Caki2 (cell line): ENCODE measurements around the gene NT5DC4. TPM values are rescaled to one million over a fixed set of nuclear protein-coding genes. Genes with fewer than 3 reads are reported as not detected.
"Not testable (repeated sequence)": the region's sequence is repeated elsewhere in the genome, so short reads cannot be mapped to it uniquely, and the experiment has no call there.

ENCODE experiments used
- DNase-seq: peaks from one replicate; pipeline ENCODE4 v3.0.0-alpha.2; 2015; ENCODE audit warnings: low read depth
- in situ Hi-C: cut with HindIII; loops from 2 replicates; pipeline ENCODE4 v1.10.0; 2016; ENCODE audit warnings: low sequenced_read_pairs, low pct_unique_long_range_greater_than_20kb, mixed read lengths
- total RNA-seq: library from RNA; depleted of rRNA; stranded (reverse); fragments of >200 nt; shearing (Covaris generic); gene quantifications from 2 replicates; pipeline ENCODE4 v1.2.3, GENCODE V29; 2014; ENCODE audit warnings: low replicate concordance

Gene NT5DC4
- total RNA-seq, 1 experiment from 2014 or later: not detected

DNA sequence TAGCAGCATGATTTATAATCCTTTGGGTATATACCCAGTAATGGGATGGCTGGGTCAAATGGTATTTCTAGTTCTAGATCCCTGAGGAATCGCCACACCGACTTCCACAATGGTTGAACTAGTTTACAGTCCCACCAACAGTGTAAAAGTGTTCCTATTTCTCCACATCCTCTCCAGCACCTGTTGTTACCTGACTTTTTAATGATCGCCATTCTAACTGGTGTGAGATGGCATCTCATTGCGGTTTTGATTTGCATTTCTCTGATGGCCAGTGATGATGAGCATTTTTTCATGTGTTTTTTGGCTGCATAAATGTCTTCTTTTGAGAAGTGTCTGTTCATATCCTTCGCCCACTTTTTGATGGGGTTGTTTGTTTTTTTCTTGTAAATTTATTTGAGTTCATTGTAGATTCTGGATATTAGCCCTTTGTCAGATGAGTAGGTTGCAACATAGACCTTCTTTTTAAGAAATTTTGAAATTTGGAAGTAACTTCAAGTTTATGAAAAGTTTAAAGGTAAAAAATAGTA lies 3.9 kb upstream of the NT5DC4 start:
- in situ Hi-C loops, DNase-seq: not testable (repeated sequence)

DNA sequence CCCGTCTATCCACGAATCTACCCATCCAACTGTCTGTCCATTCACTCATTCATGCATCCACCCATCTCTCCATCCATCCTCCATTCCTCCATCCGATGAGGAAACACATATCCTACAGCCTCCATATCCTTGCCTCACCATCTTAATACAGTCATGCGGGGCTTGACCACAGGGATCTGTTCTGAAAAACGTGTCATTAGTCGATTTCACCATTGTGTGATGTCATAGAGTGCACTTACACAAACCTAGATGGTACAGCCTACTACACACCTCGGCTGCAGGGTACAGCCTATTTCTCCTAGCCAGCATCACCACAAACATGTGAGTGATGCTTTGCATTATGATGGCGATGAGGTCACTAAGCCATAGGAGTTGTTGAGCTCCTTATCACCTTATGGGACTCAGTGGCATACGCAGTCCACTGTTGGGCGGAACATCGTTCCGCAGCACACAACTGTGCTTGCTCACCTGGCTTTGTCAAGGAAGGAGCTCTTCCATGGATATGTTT lies 1.9 kb upstream of the NT5DC4 start:
- no peak for DNase-seq
- in situ Hi-C loops: no loop called here

DNA sequence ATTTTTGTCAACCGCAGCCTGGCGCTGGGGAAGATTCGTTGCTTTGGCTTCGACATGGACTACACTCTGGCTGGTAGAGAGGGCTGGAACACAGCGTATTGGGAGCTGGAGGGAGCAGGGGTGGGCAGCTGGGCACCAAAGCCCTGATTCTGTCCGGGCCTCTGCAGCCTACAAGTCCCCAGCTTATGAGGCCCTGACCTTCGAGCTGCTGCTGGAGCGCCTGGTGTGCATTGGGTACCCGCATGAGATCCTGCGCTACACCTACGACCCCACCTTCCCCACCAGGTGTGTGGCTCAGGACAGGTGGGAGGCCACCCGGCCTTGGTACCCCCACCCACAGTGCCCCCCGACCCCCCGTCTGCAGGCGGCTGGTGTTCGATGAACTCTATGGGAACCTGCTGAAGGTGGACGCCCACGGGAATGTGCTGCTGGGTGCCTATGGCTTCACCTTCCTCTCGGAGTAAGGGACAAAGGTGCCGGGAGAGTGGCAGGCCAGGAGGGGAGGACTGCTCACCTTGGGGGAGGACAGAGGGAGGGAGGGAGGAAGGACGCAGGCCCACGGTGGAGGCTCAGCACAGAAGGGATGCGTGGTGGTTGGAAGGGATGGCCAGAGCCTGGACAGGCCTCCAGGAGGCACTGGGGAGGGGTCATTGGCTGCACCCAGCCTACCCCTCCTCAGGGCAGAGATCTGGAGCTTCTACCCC lies 1.2 kb downstream of the NT5DC4 start:
- in situ Hi-C loops: no loop called here
- DNase-seq: no peak

DNA sequence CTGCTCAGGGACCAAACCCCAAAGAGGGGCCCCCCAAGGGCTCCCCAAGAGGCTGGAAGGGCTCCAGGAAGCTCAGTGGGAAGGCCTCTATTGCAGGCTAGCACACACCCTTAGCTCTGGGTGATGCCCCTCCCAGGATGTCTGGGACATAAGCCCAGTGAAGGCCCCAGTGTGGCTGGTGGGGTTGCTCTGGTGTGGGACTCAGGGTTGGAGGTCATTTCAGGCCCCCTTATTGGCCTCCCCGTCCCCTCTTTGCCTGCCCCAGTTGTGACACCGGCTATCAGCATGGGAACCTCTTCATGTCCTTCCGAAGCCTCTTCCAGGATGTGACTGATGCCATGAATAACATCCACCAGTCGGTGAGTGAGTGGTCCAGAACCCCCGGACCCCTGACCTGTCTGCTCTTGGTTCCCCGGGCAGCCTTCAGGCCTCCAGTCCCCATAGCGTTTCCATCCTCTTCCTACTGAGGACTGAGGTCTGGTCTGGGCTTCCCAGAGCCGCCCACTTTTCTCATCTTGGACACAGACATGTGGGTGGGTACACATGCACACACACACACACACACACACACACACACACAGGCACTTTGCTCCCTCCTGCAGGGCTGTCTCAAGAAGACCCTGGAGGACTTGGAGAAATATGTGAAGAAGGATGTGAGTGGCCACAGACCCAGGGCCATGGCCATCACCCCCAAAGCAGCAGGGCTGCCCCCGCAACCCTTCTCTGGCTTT lies 2.2 kb downstream of the NT5DC4 start:
- in situ Hi-C loops: no loop called here
- no peak for DNase-seq

DNA sequence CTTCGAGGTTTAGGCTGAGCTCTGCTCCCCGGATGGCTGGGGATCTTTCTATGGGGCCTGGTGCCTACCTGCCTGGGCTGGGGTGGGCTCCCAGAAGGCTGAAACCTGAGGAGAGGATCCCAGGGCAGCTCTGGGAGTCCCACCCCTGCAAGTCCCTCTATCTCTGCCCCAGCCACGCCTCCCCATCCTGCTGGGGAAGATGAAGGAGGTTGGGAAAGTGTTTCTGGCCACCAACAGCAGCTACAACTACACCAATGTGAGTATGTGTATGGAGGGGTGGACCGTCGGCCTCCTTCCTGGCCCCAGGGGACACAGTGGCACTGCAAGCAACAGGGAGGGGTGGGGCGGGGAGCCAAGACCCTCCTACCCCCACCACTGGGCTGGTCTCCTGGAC lies 2.7 kb downstream of the NT5DC4 start:
- in situ Hi-C loops: no loop called here
- no peak for DNase-seq

DNA sequence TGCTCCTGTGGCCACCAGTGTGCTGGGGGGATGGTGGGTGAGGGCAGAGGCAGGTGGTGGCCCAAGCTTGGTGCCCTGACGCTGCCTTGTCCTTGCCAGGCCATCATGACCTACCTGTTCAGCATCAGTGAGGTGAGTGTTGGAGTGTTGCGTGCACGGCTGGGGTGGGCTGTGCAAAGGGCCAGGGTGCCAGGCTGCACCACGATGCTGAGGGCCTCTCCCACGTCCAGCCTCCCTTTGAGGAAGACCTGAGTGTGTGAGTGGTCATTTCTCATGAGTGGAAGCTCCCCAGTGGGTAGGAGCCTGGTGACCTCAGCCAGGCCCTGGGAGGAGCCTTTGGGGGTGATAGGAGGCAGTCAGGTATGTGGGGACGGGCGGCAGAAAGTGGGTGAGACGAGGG lies 3.2 kb downstream of the NT5DC4 start:
- in situ Hi-C loops: no loop called here
- no peak for DNase-seq

DNA sequence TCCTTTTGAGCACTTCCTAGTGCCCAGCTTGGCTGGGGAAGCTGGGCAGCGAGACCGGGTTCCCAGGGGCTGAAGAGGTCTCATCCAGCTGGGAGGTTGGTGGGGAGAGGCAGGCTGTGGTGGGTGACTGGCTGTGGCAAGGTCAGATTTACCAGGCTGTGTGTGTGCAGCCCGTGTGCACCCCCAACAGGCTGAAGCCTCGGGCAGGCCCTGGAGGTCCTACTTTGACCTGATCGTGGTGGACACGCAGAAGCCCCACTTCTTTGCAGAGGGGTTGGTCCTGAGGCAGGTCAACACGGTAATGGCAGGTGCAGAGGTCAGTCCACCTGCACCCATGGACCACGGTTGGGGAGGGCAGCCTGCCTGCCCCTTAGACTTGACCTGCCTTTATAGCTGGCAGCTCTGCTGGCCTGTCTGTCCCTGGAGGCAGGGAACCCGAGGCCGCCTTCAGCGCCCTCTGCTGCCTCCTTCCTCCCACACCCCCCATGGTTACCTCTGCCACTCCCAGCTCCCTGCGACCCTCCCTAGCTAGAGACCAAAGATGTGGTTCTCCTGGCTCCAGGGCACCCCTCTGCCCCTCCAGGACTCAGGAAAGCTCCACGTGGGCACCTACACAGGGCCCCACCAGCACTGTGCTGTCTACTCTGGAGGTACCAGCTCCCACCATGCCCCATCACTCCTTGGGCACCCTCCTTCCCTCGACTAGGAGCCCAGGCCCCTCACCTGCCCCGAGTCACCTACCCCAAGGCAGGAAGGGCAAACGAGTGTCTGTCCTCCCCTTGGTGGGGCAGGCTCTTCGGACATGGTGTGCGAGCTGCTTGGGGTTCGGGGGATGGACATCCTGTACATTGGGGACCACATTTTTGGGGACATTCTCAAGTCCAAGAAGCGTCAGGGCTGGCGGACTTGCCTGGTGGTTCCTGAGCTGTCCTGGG lies 4.0 kb downstream of the NT5DC4 start:
- in situ Hi-C loops: no loop called here
- peak; percentile 41 for DNase-seq

DNA sequence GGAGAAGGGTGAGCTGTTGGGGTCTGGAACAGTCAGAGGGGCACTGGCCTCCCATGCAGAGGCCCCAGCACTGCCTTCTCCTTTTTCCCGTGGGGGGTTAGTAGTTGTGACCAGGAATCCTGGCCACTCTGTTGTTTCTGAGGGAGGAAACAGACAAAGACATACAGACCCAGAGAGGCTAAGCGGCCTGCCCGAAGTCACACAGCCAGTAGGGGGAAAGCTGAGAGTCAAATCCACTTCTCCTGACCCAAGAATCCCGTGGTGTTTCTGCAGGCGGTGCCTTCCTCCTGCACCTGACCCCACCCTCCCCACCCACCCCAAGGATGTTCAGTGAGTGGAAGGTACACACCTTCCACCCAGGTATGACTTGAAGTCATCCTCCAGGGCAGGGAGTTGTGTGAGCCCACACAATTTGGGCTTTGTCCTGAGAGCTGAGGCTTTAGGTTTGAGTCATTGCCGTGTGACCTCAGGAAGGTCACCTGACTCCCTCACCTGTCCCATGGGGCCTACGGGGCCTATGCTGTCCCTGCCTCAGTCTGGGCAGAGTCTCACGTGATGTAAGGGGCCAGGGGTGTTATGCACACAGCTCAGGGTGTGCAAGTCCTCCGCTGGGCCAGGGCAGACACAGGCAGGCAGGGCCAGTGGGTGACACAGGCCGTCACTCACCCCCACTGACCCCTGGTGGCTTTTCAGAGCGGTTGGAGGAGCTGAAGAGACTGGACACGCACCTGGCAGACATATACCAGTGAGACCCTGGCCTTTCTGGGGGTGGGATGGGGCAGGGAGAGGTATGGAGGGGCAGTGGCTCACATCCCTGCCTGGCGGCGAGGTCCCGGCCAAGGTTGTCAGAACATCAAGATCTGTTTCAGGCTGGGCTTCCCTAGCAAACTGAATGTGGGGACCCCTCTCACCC lies 5.0 kb downstream of the NT5DC4 start:
- in situ Hi-C loops: no loop called here
- DNase-seq: peak; percentile 26

DNA sequence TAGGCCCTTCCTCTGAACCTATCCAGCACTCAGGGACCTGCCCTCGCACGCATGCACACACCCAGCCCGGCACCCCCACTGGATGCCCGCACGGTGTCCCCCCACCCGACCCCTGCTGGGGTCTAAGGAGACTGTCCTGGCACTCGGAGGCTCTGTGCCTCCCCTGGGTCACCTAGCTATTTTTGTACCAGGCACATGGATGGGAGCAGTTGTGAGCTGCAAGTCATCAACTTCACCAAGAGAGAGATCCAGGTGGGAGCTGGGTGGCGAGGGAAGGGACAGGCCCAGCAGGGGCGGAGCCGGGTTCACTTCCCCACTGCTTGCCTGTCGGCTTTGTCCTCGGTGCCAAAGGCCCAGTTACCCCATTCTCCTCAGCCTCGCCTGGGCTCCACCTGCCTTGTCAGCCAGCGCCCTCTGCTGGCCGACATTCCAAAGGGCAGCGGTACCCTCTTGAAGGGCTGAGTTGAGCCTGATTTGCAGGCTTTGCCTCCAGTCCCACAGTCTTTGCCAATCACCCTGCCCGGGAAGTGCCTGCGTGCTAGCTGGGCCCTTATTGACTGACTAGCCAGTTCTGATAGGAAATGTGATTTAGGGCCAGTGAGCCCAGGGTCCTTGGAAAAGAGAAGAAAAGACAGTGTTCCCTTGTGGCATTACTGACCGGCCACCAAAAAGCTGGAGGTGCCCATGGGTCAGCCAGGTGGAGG lies 5.8 kb downstream of the NT5DC4 start:
- DNase-seq: peak; percentile 88
- in situ Hi-C loops: no loop called here

DNA sequence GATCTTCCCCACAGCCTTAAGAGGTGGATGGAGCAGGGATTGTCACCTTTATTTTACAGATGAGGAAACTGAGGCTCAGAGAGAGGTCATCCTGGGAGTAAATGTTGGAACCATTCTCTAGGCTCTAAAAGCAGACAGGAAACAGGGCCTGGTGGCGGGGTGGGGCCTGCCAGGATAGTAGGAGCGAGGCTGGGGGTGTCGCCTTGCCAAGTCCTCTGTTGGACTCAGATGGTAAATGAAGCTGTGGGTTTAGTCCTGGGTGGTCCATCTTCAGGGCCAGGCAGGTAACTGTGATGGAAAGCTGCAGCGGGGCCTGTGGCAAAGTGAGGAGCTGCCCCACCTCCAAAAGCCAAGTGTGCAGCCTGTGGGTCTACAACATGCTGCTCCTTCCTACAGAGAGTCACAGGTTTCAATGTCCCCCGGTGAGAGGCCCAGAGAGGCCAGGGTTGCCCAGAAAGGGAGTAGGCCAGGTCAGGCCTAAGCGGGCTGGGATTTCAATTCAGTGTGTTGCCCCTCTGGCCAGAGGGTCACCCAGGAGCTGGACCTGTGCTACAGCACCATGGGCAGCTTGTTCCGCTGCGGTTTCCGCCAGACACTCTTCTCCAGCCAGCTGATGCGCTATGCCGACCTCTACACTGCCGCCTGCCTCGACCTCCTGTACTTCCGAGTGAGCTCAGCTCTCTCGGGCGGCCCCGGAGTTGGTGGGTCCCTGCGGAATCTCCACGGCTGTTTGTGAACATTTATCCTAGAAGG lies 6.6 kb downstream of the NT5DC4 start:
- no peak for DNase-seq
- in situ Hi-C loops: no loop called here

DNA sequence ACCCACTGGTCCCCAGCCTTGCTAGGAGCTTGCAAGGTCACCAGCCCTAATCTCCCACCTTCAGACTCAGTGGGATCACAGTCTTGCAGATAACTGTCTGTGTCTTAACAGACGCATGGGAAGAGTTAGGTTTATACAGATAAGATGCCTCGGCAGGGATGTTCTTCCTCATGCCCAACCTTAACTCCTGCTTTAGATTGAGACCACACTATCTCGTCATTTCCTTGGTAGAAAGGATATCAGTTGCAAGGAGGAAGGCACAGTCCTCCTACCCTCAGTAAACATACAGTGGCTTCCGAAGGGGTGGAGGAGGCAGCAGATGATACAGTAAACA lies 7.2 kb downstream of the NT5DC4 start:
- no peak for DNase-seq
- in situ Hi-C loops: no loop called here

DNA sequence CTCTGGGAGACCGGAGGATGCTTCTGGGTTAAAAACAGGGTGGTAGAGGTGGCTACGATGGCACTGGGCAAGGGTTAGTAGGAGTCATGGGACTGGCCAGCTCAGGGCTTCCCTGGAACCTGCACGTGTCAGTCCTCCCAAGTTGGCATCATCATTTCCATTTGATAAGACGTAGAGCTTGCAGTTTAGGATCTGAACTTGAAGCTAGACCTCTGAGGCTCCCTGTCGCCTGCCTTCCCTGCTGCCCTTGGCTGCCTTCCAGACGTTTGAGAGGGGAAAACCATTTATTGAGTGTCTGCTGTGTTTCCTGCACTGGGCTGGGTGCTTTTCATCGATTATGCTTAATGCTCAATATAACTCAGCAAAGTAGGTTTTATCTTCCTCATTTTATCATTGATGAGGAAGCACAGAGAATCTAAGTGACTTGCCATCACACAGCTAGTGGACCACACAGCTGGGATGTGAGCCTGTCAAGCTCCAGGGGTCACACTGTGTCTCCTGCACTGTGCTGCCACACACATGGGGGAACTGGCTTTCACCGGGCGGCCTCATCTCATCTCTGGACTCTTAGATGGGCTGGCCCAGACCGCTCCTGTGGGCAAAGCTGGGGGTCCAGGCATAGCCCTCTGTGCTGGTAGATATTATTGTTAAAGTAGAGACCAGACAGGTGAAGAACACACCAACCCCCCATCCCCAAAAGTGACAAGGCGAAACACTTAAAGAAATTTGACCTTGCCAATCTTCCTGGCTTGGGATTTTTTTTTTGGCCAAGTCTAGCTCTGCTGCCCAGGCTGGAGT lies 7.8 kb downstream of the NT5DC4 start:
- in situ Hi-C loops: no loop called here
- DNase-seq: no peak

DNA sequence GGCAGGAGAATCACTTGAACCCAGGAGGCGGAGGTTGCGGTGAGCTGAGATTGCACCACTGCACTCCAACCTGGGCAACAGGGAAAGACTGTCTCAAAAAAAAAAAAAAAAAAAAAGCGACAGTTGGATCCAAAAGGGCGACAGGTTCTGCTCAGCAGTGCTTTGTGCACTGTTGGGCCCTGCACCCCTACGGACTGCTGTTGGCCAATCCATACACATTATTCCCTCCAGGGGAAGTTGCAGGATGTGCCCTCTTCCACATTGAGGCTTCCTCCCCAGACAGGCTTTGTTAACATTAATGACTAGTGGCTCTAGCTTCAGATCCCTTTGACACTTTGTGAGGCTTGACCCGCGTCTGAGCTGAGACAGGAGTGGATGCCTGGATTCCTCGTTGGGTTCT lies 9.4 kb downstream of the NT5DC4 start:
- in situ Hi-C loops: no loop called here
- DNase-seq: no peak

DNA sequence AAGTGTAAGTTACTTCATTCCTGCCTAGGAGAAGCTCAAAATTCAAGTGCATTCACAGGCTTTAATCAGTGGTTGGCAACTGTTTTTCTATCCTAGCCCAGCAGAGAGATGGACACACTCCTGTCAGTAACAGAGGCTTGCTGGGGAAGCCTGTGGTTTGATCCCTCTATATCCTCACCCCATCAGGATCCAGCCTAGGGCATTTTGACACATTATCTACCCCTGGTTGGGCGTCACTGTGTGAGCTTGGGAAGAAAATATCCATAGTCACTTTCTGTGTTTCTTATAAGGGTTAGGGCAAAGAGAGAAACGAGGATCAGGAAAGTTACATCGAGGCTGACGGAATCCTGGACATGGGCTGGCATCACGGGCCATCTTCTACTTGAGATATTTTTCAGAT lies 10.0 kb downstream of the NT5DC4 start:
- no peak for DNase-seq
- in situ Hi-C loops: no loop called here

DNA sequence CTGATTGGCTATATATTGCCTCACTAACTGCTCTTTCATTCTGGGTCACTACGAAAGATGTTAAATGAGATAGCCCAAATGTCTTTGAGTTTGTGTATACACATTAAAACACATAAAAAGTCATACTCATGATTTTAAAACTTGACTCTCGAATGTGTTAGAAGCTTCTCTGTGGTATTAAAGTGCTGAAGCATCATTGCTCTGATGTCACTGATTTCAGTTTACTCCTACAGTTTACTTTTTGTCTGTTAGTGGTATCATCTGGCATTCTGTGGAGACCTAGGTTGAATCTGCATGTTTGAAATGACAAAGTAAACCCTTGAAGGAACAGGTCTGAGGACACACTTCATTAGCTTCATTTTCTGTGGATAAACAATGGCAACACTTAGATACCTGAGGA lies 10.7 kb downstream of the NT5DC4 start:
- no peak for DNase-seq
- in situ Hi-C loops: no loop called here

DNA sequence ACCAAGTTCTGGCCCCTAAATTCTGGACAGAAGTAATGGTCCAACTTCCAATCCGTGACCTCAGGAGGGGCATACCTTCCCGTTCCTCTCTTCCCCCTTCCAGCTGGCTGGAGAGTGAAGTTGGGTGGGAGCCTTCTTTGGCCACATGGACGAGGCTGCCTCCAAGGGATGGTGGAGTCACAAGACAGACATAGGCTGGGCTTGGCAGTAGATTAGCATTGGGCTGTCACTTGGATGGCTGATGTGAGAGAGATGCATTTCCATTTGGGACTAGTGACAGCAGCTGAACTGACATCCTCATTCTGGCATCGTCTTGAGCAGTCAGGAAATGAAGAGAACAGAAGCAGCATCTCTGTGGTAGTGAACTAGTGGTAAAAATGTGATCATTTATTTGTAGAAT lies 12.6 kb downstream of the NT5DC4 start:
- no peak for DNase-seq
- in situ Hi-C loops: no loop called here
